HS-27A (cell line): ENCODE measurements around the gene C9orf57.
"Not testable (repeated sequence)": the region's sequence is repeated elsewhere in the genome, so short reads cannot be mapped to it uniquely, and the experiment has no call there.

Experiments
- DNase-seq: peaks from one replicate; pipeline ENCODE4 v3.0.0-alpha.2; 2012; ENCODE audit warnings: low read depth, missing footprints

The C9orf57 gene, protein sequence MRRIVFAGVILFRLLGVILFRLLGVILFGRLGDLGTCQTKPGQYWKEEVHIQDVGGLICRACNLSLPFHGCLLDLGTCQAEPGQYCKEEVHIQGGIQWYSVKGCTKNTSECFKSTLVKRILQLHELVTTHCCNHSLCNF

DNA sequence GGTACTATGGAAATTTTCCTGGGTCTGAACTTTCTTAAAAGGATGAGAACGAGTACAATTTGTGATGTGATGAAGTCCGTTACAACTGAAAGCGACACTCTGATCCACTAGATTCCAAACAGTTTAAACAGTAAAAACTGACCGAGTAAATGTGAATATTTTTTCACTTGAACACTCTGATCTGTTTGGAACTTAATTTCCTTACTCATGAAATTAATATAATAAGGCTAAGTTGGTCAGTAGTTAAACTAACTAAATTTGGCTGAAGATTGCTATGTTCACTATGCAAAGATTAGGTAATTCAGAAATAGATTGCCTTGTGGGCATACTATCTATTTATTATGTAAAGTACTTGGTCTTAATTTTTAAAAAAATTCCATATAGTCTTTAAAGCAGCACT, at the start of gene C9orf57:
Gene C9orf57 (minus strand): TSS at position 101 of the 400 bp plus-strand sequence. CDS start 1,282 bp downstream, outside the sequence.
- no peak for DNase-seq

DNA sequence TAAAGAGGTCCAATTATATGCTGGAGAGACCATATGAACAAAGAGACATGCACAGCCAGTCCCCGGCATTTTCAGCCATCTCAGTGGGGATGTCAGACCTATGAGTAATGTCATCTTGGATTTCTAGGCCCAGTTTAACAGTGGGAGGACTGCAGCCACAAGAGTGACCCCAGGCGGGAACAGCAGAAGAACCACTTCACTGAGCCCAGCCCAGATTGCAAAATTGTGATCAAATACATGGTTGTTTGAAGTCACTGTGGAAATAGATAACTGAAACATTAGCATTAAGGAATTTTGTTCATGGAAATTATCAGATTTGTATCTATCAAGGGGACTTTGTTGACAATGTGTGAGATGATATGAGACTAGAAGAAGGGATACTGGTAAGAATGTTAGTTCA, 42.1 kb upstream of the C9orf57 start:
- DNase-seq, result no peak

DNA sequence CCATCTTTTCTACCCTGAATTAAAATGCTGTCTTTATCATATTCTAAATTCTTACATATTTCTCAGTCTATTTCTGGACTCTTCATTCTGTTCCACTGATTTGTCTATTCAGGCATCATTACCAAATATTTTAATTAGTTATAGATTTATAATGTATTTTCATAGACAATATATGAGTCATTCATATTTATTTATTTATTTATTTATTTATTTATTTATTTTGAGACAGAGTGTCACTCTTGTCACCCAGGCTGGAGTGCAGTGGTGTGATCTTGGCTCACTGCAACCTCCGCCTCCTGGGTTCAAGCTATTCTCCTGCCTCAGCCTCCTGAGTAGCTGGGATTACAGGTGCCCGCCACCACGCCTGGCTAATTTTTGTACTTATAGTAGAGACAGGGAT, 35.1 kb upstream of the C9orf57 start:
- not testable (repeated sequence) for DNase-seq

DNA sequence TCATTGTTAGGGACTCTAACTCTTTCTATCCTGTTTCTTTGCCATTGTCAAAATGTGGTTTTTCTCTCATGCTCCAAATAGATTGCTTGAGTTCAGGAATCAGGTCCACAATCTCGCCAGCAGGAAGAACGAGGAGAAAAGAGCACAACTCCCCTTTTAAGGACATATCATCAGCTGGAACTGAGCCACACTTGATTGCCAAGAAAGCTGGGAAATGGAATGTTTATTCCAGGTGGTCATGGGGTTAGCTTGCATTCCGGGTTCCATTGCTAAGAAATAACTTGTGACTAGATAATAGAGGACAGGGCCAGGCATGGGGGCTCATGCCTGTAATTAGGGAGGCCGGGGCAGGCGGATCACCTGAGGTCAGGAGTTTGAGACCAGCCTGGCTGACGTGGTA, 32.4 kb upstream of the C9orf57 start:
- DNase-seq, result no peak

DNA sequence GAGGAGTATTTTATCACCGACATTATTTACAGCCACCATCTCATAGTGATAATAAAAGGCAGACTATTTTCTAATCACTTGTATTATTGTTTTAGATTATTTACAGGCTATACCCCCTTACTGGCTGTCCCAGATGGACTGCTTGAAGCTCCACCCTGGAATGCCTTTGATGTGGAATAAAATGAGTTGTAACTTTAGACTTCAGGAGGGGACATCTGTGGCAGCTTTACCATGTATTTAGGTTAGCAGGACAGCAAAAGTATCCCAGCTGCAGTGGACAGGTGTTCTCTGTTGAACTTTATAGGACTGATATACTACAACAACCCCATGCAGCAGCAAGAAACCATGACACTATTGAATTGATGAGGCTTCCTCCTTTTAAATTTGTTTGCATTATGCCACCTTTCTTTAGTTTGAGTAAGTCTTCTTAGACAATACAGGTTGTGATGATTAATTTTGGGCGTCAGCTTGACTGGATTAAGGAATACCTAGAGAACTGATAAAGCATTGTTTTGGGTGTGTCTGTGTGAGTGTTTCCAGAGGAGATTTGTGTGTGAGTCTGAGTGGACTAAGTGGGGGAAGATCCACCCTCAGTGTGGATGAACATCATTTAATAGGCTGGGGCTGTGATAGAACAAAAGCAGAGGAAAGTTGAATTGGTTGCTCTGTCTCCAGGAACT, 29.2 kb upstream of the C9orf57 start:
- DNase-seq, result no peak

DNA sequence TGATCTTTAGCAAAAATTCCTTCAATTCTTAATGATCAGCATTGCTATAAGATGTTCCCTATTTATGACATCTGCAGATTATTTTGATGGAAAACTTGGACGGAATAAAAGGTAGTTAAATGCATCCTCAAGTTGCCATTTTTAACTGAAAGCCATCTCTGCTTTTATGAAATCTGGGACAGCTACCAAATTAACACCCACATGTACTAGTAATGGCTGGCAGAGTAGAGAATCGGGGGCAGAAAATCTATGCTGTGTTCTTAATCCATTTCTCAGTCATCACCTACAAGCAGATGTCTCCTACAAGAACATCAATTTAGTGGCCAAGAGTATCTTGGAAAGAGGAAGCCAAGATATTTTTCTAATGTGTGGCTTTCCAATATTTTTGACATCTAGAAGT, 22.1 kb upstream of the C9orf57 start:
- DNase-seq, result no peak

DNA sequence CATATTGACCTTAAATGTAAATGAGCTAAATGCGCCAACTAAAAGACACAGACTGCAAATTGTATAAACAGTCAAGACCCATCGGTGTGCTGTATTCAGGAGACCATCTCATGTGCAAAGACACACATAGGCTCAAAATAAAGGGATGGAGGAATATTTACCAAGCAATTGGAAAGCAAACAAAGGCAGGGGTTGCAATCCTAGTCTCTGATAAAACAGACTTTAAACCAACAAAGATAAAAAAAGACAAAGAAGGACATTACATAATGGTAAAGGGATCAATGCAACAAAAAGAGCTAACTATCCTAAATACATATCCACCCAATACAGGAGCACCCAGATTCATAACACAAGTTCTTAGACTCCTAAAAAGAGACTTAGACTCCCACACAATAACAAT, 14.3 kb upstream of the C9orf57 start:
- DNase-seq, result not testable (repeated sequence)

DNA sequence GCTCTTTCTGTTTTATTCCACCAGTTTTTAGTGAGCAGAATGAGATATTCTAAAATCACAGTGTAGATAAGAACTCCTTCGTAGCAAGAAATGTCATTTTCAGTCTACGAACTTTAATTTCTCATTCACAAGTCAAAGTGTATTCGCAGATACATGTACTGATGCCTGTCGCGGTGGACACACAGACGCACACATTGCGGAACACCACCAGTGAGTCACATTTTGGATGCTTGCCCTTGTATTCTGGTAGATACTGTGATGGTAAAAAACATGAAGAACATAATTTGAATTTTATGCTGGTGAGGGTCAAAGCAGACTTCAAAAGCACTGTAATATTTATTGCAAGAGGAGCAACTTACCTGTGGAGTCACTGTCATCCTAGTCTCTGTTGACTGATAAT, 4.7 kb upstream of the C9orf57 start:
- no peak for DNase-seq

DNA sequence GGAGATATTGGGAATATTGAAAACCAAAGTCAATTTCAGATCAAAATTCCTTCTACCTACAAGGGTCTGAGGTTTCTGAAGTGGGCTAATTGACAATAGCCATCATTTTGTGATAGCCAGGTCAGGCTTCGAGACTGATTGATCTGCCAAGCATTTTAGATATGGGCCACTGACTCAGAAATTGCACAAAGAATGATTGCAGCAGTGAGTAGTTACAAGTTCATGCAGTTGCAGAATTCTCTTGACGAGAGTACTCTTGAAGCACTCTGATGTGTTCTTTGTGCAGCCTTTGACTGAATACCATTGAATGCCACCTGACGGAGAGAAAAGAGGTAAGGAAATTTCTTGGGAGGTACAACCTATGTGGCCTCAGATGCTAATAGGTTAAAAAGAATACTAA, 8.3 kb downstream of the C9orf57 start:
- DNase-seq, result no peak

DNA sequence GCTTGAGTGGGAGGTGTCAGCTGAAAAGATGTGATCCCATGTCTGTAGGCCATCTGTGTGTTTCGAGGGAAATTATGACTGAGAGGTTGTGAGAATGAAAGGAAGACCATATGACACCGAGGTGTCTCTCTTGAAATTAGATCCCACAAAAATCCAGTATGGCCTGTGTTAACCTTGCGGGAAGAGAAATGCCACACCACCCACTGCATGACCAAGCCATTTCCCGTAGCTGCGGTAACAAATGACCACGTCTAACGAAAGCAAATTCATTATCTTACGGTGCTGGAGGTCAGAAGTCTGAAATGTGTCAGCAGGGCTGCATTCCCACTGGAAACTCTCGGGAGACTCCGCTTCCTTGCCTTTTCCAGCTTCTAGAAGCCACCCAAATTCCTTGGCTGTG, 11.6 kb downstream of the C9orf57 start:
- no peak for DNase-seq

DNA sequence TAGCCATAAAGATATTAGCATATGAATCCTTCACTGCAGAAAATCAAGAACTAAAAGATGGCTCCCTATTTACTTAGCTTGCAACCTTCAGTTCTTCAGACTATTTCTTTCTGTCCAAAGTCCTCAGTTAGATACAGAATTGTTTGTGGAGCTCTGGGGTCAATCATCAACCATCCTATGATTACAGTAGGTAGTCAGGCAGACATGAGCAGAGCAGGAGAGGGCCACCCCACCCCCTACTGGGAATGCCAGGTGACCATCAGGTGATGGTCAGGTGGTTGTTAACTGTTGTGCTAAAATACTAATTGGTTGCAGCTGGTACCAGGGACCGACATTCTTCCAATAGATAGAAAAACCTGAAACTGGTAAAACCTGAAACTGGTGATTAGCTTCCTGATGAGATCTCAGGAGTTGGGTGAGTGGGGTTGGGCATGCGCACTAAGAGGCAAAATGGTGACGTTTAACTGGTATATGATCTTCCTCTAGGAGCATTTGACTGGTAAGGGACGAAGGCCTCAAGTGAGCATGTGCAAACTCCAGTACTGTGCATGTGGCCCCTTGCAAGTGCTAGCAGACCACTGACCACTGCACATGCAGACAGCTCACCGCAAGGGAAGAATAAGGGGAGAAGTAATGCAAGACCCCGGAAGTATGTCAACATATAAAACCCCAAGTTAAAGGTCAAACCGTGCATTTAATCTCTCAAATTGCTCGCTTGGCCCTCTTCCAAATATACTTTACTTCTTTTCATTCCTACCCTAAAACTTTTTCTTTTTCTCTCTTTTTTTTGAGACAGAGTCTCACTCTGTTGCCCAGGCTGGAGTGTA, 13.6 kb downstream of the C9orf57 start:
- DNase-seq, result no peak

DNA sequence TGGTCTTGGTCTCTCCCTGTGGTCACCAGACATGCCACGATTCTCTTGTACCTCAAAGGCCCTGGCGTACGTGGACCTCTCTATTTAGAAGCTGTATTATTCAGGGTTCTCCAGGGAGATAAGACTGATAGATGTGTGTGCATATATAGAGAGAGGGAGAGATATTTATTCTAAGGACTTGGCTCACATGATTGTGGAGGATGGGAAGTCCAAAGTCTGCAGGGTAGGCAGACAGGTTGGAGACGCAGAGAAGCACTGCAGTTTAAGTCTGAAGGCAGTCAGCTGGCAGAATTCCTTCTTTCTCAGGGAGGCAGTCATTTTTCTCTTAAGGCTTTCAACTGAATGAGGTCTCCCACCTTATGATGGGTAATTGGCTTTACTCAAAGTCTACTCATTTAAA, 16.3 kb downstream of the C9orf57 start:
- DNase-seq, result no peak

DNA sequence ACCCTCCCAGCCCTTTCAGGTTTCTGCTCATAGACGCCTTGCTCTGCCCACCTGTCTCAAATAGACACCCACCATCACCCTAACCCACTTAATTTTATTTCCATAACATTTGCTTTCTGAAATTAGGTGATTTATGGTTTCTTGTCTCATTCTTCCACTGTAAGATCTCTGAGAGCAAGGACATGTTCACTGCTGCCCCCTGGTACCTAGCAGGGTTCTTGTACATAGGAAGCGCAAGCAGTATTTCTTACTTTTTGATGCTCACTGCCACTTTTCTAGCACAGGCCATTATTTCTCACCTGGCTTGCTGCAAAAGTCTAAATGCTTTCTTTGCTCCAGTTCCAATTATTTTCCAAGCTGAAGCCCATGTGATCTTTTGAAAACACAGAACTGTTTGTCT, 16.8 kb downstream of the C9orf57 start:
- no peak for DNase-seq

DNA sequence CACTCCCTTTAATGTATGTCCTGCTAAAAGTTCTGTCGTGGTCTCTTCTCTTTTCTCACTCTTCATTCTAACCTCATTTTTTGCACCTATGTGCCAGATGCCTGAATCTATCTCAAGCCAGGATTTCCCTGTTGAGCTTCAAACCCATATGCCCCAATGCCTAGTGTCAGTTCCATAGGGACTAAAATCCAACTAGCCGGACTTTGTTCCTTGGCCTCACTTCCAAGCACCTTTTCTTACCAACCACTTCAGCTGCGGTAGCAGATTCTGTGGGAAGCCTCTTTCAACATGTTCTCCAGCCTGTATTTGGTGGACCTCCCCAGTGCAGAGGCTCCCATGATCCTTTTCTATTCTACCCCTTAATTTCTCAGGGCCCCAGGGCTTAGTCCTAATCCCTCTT, 17.5 kb downstream of the C9orf57 start:
- no peak for DNase-seq

DNA sequence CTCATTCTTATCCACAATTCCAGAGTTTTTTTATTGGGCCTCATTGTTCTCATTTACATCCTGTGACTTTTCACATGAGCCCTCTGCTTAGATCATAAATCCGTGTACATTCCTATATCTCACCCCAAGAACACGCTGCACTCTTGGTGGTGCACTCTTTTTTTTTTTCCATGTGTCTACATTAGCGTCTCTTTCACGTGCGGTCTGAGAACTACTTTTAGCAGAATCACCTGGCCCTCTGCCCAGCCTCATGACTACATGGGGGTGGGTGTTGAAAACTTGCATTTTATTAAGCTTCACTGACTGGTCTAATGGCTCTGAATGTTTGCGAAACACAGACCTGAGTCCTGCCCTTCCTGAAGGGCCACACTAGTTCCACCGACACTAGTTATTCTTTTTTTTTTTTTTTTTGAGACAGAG, 18.6 kb downstream of the C9orf57 start:
- no peak for DNase-seq

DNA sequence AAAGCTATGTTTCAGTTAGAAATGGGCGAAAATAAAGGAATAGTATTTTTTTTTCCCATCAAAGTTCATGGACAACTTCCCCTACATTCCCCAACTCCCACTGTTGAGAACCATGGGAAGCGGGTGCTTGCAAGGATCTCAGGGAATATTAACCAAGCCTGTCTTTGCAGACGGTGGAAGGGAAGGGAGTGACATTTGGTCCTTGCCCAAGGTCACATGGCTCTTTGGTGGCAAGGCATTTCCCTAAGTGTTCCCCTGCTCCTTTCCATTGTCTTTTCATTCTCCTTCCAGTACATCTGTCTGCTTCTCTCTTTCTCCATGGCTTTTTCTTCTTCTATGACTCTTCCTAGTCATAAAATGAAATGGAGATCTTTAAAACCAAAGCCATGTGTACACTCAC, 19.0 kb downstream of the C9orf57 start:
- no peak for DNase-seq

DNA sequence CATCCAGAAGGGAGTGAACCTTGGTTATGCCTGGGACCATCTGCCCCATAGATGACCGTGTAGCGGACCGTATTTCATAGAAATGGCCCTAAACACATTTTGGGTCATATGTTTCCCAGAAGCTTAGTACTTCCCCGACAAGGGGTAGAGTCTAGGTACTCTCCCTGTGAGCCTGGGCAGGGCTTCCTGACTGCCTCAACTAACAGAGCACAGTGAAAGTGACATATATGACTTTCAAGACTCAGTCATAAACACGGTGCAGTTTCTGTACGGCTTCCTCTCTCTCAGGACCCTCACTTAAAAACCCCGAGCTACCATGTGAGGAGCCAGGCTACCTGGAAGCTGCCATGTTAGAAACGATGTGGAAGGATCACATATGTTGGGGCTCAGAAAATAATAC, 20.9 kb downstream of the C9orf57 start:
- no peak for DNase-seq

DNA sequence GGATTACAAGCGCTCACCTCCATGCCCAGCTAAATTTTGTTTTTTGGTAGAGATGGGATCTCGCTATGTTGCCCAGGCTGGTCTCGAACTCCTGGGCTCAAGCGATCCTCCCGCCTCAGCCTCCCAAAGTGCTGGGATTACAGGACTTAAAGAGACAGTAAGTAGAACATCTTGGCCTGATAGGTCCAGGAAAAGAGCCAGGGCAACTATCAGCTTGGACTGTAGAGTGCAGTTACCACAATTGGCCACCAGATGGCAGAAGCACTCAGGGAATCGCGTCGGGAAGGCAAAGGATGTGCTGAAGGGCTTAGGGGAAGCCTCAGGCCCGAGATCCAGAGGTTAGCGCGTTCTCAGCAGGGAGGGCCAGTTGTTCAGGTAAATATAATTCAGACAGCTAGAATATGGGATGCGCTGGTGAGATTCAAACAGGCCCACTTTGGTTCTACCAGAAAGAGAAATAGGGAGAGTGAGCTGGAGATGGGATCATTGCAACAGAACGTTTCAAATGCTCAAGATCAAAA, 21.5 kb downstream of the C9orf57 start:
- DNase-seq, result no peak

DNA sequence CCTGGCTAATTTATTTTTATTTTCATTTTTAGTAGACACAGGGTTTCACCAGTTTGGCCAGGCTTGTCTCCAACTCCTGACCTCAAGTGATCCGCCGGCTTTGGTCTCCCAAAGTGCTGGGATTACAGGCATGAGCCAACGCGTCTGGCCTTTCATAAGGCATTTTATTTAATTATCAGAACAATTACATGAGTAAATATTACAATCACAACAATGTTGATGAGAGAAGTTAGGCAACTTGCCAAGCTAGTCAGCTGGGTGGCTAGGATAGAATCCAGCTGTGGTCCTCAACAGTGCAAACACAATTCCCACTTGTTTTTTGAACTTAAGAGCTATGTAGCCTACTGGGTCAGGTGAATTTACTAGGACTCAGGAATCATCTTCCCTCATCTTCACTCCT, 22.0 kb downstream of the C9orf57 start:
- DNase-seq, result no peak

DNA sequence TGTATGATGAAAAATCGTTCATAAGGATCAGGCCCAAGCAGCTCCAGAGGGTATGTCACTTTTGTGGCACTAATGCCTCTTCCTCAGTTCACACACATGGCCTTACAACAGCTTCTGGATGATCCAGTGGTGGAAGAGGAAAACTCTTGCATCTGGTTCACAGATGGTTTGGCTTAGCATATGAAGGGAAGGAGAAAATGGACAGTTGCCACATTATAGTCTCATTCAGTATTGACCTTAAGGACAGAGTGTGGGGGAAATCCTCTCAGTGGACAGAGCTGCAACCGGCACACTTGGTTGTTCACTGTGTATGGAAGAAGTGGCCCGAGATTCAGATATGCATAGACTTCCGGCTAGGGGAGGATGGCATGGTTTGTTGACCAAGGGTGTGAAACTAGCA, 22.8 kb downstream of the C9orf57 start:
- DNase-seq, result no peak

DNA sequence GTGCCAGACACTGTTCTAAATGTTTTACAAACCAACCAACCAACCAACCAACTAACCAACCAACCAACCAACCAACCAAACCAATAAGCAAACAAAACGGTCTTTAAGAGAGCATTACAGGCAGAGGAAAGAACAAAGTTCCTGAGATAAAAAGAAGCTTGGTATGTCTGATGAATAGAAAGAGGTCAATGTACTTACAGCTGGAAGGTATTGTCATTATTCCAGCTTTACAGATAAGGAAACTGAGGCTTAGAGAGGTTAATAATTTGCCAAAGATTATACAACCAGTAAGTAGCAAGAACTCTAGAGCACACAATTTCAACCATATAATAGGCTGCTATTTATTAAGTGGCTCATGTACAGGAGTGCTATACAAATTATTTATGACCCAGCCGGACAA, 29.6 kb downstream of the C9orf57 start:
- DNase-seq, result no peak

DNA sequence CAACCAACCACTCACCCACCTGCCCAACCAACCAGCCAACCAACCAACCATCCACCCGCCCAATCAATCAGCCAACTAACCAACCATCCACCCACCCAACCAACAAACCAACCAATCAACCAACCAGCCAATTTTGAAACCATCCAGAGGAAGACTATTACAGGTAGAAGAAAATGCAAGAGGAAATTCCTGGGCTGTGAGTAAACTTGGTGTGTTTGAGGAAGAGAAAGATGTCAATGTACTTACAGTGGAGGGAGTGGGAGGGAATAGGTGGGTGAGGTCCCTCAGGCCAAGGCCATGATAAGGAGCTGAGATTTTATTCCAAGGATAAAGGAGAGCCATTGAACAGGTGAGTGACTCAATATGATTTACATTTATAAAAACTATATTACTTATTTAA, 30.4 kb downstream of the C9orf57 start:
- DNase-seq, result no peak

DNA sequence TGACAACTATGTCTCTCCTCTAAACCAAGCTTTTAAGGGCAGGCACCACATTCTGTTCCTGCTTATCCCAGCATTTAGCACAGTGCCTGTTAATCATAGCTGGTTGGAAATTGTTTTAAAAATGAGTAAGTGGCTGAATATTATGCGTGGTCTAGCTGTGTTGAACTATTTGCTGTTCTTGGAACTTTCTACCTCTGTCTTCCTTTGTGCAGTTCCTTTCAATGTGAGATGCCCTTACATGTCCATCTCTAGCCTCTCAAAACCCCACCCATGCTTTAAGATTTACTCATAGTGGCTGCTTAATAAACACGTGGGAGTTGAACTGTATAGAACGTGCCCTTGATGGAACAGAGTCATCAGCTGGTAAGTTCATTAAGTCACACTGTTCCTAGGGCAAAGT, 34.5 kb downstream of the C9orf57 start:
- no peak for DNase-seq
